Astrocyte (in vitro differentiated cells and primary cell): ENCODE data around the gene ATCAY. TPM values are rescaled to one million over a fixed set of nuclear protein-coding genes. Genes with fewer than 3 reads are reported as not detected.
A peak's percentile ranks its signal among the peaks of the same experiment; 100 is the strongest.

ENCODE experiments used
- DNase-seq: peaks from one replicate; pipeline ENCODE4 v3.0.0-alpha.2; 2010; ENCODE audit warnings: low read depth
- FAIRE-seq: peaks from 2 replicates; lab custom pipeline; 2011; peaks lifted over from hg19 to GRCh38; lab: Jason Lieb, UNC
- H2AFZ ChIP-seq: 2 replicates; pipeline ENCODE4 v1.6.0; 2012; ENCODE audit warnings: low read depth, low read length, inconsistent platforms
- H3K27ac ChIP-seq: 2 replicates; pipeline ENCODE4 v1.5.1; 2011; ENCODE audit warnings: low read depth, low read length, inconsistent platforms
- H3K27me3 ChIP-seq: 2 replicates; pipeline ENCODE4 v1.6.0; 2011; ENCODE audit warnings: low read length, inconsistent platforms; ENCODE audit not compliant: insufficient read depth
- H3K36me3 ChIP-seq: 2 replicates; pipeline ENCODE4 v1.5.1; 2011; ENCODE audit warnings: low read length, inconsistent platforms; ENCODE audit not compliant: insufficient read depth
- H3K4me1 ChIP-seq: 2 replicates; pipeline ENCODE4 v1.5.1; 2011; ENCODE audit warnings: low read length, inconsistent platforms; ENCODE audit not compliant: insufficient read depth
- H3K4me2 ChIP-seq: 2 replicates; pipeline ENCODE4 v1.6.0; 2012; ENCODE audit warnings: low read length, inconsistent platforms
- H3K4me3 ChIP-seq: 2 replicates; pipeline ENCODE4 v1.5.1; 2011; ENCODE audit warnings: low read depth, mild to moderate bottlenecking, low read length, inconsistent platforms; ENCODE audit not compliant: insufficient read depth
- H3K79me2 ChIP-seq: 2 replicates; pipeline ENCODE4 v1.6.0; 2012; ENCODE audit warnings: mild to moderate bottlenecking, low read length, inconsistent platforms; ENCODE audit not compliant: insufficient read depth
- H3K9ac ChIP-seq: 2 replicates; pipeline ENCODE4 v1.6.0; 2012; ENCODE audit warnings: mild to moderate bottlenecking, low read length, inconsistent platforms
- H3K9me3 ChIP-seq: 2 replicates; pipeline ENCODE4 v1.5.1; 2012; ENCODE audit warnings: low read depth, mild to moderate bottlenecking, low read length, inconsistent platforms; ENCODE audit not compliant: insufficient read depth
- H4K20me1 ChIP-seq: 2 replicates; pipeline ENCODE4 v1.6.0; 2012; ENCODE audit warnings: low read length, inconsistent platforms; ENCODE audit not compliant: insufficient read depth
- H3K27ac Mint-ChIP-seq: one replicate; pipeline ENCODE4 v1.8.0; 2021; ENCODE audit warnings: mild to moderate bottlenecking, mixed read lengths; ENCODE audit not compliant: unreplicated experiment
- H3K27me3 Mint-ChIP-seq: one replicate; pipeline ENCODE4 v1.8.0; 2021; ENCODE audit warnings: low read depth, mixed read lengths; ENCODE audit not compliant: unreplicated experiment
- H3K36me3 Mint-ChIP-seq: one replicate; pipeline ENCODE4 v1.8.0; 2021; ENCODE audit warnings: low read depth, mixed read lengths; ENCODE audit not compliant: unreplicated experiment
- H3K4me1 Mint-ChIP-seq: one replicate; pipeline ENCODE4 v1.8.0; 2021; ENCODE audit warnings: low read depth, mixed read lengths; ENCODE audit not compliant: unreplicated experiment
- H3K4me3 Mint-ChIP-seq: one replicate; pipeline ENCODE4 v1.8.0; 2021; ENCODE audit warnings: mild to moderate bottlenecking, moderate library complexity, mixed read lengths; ENCODE audit not compliant: unreplicated experiment
- H3K9me3 Mint-ChIP-seq: one replicate; pipeline ENCODE4 v1.8.0; 2021; ENCODE audit warnings: mild to moderate bottlenecking, mixed read lengths; ENCODE audit not compliant: unreplicated experiment
- CTCF ChIP-seq: IDR thresholded peaks from 2 replicates; pipeline ENCODE4 v1.5.1; 2011; ENCODE audit warnings: low read depth, mild to moderate bottlenecking, inconsistent platforms, low read length, moderate library complexity; ENCODE audit not compliant: insufficient read depth
- EZH2 ChIP-seq: IDR thresholded peaks from 2 replicates; pipeline ENCODE4 v1.6.1; 2012; ENCODE audit warnings: mild to moderate bottlenecking, low read length, inconsistent platforms; ENCODE audit not compliant: insufficient read depth
- total RNA-seq: library from RNA; stranded (reverse); gene quantifications from 2 replicates; pipeline ENCODE4 v1.2.1, GENCODE V29; 2021

ATCAY gene
- total RNA-seq, 1 donor from 2014 or later, result 6.5 TPM

GRCh38 chr19:3849092-3849491 lies 31.4 kb upstream of the ATCAY start:
- DNase-seq, result no peak
- no peak for TF ChIP-seq EZH2
- TF ChIP-seq CTCF, result peak; percentile 30
- peaks cover 13% of the 10 kb centered on the region for H3K9me3 ChIP-seq
- H3K4me3 Mint-ChIP-seq, result no peak overlapping the region
- H3K27me3 ChIP-seq, result peaks cover 7% of the 10 kb centered on the region
- H3K36me3 ChIP-seq, result no peaks in the 10 kb centered on the region
- H3K27ac ChIP-seq, result no peak overlapping the region
- H3K36me3 Mint-ChIP-seq, result no peaks in the 10 kb centered on the region
- H2AFZ ChIP-seq, result no peak overlapping the region
- H3K4me1 Mint-ChIP-seq, result peaks cover 2% of the 10 kb centered on the region
- H3K4me2 ChIP-seq, result no peak overlapping the region
- H4K20me1 ChIP-seq, result no peaks in the 10 kb centered on the region
- peaks cover 17% of the 10 kb centered on the region for H3K27me3 Mint-ChIP-seq
- H3K27ac Mint-ChIP-seq, result no peak overlapping the region
- H3K9me3 Mint-ChIP-seq, result peaks cover 2% of the 10 kb centered on the region
- H3K9ac ChIP-seq, result no peak overlapping the region
- no peak overlapping the region for H3K4me3 ChIP-seq
- no peaks in the 10 kb centered on the region for H3K79me2 ChIP-seq
- no peak for FAIRE-seq
- peaks cover 4% of the 10 kb centered on the region for H3K4me1 ChIP-seq

GRCh38 chr19:3849787-3850186 lies 30.7 kb upstream of the ATCAY start:
- Histone ChIP-seq H3K4me3 (no peak overlapping the region), H3K27ac (no peak overlapping the region), H3K4me1 (peaks cover 4% of the 10 kb centered on the region), H3K9ac (no peak overlapping the region), H3K27me3 (peaks cover 7% of the 10 kb centered on the region), H2AFZ (no peak overlapping the region), H4K20me1 (no peaks in the 10 kb centered on the region), H3K36me3 (no peaks in the 10 kb centered on the region), H3K79me2 (no peaks in the 10 kb centered on the region), H3K9me3 (peaks cover 13% of the 10 kb centered on the region), H3K4me2 (no peak overlapping the region)
- Mint-ChIP-seq H3K4me3 (no peak overlapping the region), H3K27me3 (peaks cover 17% of the 10 kb centered on the region), H3K9me3 (peaks cover 2% of the 10 kb centered on the region), H3K4me1 (peaks cover 2% of the 10 kb centered on the region), H3K27ac (no peak overlapping the region), H3K36me3 (no peaks in the 10 kb centered on the region)
- FAIRE-seq, result no peak
- DNase-seq, result no peak
- TF ChIP-seq CTCF (no peak), EZH2 (no peak)

- Histone ChIP-seq H3K27ac (no peak overlapping the region), H4K20me1 (no peaks in the 10 kb centered on the region), H3K4me2 (no peak overlapping the region), H3K9me3 (peaks cover 13% of the 10 kb centered on the region), H3K79me2 (no peaks in the 10 kb centered on the region), H3K4me3 (no peak overlapping the region), H3K27me3 (peaks cover 9% of the 10 kb centered on the region), H3K36me3 (no peaks in the 10 kb centered on the region), H3K4me1 (peaks cover 4% of the 10 kb centered on the region), H3K9ac (no peak overlapping the region), H2AFZ (no peak overlapping the region)
- Mint-ChIP-seq H3K9me3 (peaks cover 2% of the 10 kb centered on the region), H3K4me1 (no peaks in the 10 kb centered on the region), H3K27ac (no peak overlapping the region), H3K4me3 (no peak overlapping the region), H3K36me3 (peaks cover 2% of the 10 kb centered on the region), H3K27me3 (peaks cover 20% of the 10 kb centered on the region)
- DNase-seq (no peak), FAIRE-seq (no peak)
- no peak for TF ChIP-seq CTCF
- TF ChIP-seq EZH2, result no peak
These were observed 30.0 kb upstream of the ATCAY start for GRCh38 chr19:3850320-3850972.
